22Rv1 (cell line): ENCODE data around the gene CELF4.

Experiments used
- ZFX ChIP-seq: fragments of 450-650 bp; IDR thresholded peaks from 2 replicates; pipeline ENCODE4 v1.6.1; 2017; ENCODE audit warnings: antibody characterized with exemption, borderline replicate concordance
- TF ChIP-seq, protein P1 (sequence below): fragments of 450-650 bp; IDR thresholded peaks from 2 replicates; pipeline ENCODE4 v1.5.1; 2017; ENCODE audit warnings: mild to moderate bottlenecking

- TF ChIP-seq, protein P1, sequence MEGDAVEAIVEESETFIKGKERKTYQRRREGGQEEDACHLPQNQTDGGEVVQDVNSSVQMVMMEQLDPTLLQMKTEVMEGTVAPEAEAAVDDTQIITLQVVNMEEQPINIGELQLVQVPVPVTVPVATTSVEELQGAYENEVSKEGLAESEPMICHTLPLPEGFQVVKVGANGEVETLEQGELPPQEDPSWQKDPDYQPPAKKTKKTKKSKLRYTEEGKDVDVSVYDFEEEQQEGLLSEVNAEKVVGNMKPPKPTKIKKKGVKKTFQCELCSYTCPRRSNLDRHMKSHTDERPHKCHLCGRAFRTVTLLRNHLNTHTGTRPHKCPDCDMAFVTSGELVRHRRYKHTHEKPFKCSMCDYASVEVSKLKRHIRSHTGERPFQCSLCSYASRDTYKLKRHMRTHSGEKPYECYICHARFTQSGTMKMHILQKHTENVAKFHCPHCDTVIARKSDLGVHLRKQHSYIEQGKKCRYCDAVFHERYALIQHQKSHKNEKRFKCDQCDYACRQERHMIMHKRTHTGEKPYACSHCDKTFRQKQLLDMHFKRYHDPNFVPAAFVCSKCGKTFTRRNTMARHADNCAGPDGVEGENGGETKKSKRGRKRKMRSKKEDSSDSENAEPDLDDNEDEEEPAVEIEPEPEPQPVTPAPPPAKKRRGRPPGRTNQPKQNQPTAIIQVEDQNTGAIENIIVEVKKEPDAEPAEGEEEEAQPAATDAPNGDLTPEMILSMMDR, result no peak
- TF ChIP-seq ZFX, result no peak
These were observed 346.3 kb downstream of the CELF4 start for GRCh38 chr18:37219257-37219656.
